Ammon's horn (tissue), 1 donor: ENCODE data around the gene GALK2.

Experiments used
- DNase-seq: peaks from one replicate; pipeline ENCODE4 v3.0.0-alpha.2; 2016; ENCODE audit warnings: low spot score

GALK2 gene

DNA sequence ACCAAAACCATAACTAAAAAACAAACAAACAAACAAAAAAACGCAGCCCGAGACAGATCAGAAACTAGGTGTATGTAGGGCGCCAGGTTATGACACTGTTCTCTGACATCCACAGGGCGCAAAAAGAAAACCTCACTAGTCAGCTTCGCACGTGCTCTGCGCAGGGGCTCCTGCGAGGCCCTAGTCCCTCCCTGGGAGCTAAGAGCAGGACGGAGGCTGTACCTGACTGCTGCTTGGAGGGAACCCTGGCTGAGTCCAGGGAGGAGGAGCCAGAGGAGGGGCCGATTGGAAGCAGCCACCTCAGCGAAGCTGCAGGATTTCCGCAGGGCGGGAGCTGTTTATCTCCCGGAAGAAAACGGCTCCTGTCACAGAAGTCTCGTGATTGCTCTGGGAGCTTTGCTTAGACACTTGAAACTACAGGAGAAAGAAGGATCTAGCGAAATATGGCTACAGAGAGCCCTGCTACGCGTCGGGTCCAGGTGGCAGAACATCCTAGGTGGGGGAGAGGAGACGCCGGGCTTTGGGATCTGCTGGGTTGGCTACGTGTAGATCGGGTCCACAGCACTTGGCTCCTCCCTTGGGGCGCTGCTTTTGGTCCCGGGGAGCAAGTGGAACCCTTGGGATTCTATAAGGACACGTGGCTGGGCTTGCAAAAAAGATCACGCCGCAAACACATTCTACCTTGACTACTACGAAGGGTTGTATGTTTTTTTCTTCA, at the start of gene GALK2:
Gene GALK2, plus strand, starts transcription at position 368 of the 718 bp plus-strand sequence. Its CDS starts 76 bp downstream, at position 444.
- DNase-seq = peak; percentile 86

DNA sequence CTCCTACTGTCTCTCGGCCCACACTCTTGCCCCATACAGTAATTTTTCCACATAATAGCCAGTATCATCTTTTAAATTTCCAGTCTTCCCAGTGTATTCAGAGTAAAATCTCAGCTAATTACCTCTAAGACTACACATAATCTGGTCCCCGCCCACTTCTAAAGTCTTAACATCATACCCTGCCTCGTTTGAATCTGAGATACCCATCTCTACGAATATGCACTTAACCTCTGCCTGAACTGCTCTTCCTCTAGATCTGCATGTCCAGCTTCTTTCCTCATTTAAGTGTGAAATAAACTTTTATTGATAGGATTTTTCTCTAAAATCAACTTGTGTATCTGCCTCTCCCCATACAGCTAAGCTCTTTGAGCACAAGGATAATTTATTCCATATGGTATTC, 49.2 kb upstream of the GALK2 start:
- no peak for DNase-seq

DNA sequence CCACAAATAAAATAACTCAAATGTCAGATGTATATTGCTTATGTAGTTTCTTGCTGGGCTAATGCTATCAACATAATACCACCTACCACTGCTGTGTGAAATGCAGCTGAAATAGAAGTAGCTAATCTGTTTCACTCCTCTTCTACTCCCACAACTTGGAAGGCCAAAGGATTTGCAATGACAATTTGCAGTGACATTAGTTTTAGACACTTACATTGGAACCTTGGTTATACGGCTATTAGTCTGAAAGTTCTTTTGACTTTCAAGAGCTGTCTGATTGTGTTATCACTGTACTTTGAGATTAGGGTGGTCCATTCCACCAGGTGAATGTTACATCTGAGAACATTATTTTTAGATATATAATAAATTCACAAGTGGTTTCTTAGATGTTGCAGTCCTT, 48.1 kb upstream of the GALK2 start:
- peak; percentile 6 for DNase-seq

DNA sequence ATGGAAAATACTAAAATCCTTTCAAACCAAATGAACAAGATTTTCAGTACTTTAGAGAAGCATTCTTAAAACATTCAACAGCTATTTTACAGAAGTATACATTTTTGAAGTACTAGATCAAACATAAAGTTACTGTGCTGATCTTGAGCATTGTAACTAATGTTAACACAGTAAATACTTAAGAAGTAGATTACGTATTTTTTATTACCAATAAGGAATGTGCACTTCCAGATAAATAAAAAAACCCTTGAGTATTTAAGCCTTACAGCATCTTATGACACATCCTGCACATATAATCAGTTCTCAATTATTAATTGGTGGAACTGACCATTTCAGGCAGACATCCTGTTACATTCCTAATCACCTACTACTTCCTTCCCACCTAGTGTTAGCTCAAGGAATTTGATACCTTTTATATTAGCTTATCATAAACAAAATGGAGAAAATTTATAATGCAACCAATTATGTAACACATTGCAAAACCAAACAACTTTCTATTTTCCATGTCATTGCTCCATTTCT, 47.4 kb upstream of the GALK2 start:
- no peak for DNase-seq

DNA sequence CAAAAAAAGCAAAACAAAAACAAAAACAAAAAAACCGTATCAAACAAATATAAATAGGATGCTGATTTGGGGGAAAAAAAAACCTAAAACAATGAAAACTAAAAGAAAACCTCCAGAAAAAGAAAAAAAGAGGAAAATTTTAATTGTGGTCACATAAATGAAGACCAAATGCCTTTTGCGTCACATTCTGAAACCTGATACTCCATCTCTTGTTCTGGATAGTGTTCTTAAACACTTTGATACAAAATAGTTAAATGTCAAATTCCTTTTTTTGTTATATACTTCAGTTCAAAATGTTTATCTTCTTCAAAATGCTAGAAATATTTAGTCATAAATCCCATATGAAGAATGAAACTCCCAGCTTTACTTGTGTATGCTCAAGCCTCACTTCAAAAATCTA, 45.7 kb upstream of the GALK2 start:
- DNase-seq = no peak

DNA sequence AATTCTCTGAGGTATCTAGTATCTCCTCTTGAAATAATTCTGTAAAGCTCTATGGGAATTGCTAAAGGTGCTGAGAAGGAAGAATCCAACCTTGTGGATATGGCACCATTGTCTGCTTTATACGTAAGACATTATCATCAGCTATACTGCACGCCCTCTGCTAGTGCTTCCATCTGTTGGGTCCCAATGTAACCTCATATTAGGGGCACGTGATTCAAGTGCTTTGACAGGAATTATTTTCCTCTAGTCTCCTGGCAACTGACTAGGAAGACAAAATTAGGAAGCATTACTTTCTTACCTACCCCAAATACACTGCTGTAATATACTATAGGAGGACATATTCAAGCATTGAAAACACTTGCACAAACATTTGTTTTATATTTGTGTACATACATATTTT, 38.6 kb upstream of the GALK2 start:
- no peak for DNase-seq

DNA sequence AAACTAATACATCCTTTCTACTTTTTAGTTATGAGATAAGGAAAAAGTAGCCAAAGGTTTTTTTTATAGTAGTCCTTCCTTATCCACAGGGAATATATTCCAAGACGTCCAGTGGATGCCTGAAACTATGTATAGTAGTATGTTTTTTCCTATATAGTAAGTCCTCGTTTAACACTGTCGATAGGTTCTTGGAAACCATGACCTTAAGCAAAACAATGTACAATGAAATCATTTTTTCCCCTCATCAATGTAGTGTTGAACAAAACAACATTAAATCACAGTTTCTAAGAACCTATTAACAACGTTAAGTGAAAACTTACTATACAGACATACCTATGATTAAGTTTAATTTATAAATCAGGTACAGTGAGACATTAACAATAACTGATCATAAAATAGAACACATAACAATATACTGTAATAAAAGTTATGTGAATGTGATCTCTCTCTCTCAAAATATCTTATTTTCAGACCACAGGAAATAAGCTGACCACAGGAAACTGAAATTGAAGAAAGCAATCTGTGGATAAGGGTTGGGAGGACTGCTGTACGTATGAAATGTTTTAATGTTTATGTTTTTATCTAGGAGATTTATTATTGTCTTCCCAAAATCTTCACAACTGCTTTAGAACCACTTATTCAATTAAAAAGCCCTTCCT, 35.2 kb upstream of the GALK2 start:
- no peak for DNase-seq

DNA sequence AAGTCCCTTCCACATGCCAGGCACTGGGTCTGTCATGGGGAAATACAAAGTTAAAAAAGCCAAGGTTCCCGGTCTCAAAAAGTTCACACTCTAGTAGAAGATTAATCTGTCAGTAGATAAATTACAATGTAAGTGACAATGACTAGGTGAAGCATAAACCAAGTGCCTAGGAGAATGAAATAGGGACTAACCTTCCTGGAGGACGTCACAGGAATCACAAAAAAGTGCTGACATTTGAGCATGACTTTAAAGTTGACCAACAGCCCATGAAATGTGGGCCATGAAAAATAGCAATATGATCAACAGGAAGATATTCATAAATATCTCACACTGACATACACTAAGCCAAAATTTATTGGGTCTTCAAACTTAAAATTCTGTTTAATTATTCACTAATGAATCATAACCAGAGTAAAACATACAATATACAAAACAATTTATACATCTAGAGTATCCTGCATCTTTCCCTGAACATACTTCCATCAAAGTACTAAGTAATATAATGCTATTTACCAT, 34.6 kb upstream of the GALK2 start:
- DNase-seq = no peak

DNA sequence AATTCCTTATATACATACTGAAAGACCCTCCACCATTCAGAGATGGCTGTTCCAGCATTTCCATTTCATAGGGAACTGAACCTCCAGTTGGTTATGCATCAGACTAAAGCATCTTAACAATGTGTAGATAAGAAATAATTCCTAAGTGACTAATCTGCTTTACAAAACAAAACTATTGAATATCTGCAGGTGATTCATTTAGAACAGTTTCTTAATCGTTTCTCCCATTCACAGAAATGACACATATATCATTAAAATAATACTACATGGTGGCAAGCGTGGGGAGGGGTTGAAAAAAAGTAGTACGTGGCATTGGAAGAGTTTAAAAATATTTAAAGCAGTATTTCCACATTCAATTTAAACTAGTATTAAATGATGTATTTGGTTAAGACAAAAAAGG, 34.1 kb upstream of the GALK2 start:
- DNase-seq = no peak

DNA sequence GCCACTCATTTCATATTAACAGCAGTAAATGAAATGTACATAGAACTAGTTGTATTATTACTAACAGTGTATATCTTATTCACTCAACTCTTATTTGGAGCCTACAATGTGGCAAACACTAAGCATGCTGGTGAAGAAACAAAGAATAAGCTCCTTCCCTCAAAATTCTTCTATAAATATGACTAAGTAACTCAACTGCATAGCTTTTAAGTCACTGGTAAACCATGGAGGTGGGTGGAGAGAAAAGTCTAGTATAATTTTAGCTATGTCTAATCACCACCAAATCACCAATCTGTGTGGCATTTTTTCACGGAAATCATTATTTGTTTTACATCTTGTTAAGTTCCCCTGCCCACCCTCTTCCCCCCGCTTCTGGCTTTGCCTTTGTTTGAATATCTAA, 32.2 kb upstream of the GALK2 start:
- DNase-seq = peak; percentile 28

DNA sequence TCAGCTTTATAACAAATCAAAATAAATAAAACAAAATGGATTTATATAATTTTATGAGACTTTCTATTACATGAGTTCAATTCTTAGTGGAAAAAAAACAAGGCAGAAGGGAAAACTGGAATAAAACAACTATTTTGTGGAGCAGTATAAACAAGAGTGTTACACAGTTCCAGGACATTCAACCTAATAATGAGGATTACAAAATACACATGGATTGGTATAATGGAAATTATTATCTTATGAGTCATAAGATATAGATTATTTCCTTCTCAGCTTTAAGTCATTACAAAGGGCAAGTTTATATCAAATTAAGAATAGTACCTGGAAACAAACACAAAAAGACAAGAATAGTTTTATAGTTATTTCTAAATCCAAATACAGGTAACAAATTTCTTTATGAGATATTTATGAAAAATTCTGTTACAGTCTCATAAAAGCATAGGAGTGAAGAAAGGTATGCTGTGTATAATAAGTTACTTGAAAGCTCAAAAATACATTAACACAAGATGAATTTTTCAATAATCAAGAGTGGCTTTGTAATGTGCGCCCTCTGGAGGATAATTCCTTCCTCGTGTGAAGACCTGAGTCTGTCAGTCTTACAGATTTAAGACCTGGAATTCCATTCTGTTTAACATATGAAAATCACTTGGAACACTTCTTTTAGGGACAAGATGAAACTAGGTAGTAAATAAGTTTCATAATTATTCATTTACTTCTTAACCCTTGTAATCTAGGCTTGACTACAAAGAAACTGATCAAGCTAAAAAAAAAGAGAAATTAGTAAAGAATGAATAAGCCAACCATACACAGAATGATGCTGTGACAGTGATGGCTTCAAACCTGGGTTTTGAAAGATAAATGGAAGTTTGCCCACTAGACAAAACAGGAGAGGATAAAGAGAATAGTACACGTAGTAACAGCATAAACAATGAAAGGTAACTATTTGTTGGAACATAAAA, 24.1 kb upstream of the GALK2 start:
- DNase-seq = peak; percentile 78

DNA sequence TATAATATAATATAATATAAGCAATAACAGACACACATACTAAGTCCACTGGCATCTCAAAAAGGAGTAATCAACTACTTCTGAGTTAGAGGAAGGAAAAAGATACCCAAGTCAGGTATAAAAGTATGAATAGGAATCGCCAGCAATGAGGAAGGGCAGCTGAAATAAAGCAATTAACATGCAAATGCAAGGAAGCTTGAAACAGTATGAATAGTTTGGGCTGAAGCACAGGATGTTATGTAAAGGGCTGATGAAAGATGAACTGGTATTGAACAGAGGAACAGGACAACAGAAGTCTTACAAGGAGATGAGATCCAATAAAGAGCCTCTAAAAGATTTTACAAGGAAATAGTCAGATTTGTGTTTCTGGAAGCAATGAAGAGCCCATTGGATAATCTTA, 21.7 kb upstream of the GALK2 start:
- DNase-seq = no peak

DNA sequence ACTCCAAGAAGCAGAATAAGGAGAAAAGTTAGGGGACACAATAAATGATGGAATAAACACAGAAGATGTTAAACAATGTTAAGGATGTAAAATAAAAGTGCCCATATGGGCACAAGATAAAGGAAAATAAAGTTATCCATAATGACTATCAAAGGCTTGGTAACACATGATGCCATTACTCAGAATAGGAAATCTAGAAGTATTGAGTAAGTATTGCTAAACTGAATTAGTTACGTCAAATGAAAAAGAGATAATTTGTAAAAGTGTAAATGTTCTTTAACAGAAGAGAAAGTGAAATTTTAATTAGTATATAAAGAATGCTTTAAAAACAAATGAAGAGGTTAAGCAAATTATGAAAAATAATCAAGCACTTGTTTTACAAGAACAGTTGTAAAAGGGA, 21.3 kb upstream of the GALK2 start:
- DNase-seq = no peak

DNA sequence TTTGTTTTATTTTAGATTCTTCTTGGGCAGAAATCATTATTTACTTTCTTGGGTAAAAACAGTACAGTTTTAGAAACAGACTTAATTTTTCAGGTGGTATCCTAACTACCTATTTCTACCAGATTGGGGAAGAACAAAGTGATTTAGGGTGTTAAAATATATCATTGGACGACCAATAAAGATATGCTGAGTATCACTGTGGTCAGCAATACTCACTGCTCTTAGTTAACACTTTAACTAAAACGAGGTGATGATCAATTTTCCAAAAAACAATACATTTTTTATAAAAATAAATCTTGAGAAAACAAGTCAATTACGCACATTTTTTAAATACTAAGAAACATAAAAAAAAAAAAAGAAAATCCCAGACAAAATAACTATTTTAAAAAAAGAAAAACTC, 18.2 kb upstream of the GALK2 start:
- no peak for DNase-seq

DNA sequence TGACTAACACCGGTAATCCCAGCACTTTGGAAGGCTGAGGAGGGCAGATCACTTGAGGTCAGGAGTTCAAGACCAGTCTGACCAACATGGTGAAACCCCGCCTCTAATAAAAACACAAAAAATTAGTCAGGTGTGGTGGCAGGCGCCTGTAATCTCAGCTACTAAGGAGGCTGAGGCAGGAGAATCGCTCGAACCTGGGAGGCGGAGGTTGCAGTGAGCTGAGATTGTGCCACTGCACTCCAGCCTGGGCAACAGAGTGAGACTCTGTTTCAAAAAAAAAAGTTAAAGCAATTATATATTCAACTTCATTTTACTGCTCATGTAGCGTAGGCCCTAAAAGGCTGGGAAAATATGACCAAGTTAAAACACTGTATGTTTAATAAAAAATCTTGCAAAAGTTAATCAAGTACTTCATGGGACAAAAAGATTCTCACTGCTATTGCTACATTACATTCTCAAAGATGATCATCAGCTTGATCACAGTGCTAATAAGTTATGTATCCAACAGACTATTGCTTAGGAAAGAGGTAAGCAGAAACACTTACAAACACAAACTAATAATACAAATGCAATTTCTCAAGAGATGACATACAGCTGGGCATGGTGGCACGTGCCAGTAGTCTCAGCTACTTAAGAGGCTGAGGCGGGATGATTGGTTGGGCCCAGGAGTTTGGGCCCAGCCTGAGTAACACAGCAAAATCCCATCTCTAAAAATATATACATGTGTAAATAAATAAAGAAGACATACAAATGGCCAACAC, 17.3 kb upstream of the GALK2 start:
- DNase-seq = no peak

DNA sequence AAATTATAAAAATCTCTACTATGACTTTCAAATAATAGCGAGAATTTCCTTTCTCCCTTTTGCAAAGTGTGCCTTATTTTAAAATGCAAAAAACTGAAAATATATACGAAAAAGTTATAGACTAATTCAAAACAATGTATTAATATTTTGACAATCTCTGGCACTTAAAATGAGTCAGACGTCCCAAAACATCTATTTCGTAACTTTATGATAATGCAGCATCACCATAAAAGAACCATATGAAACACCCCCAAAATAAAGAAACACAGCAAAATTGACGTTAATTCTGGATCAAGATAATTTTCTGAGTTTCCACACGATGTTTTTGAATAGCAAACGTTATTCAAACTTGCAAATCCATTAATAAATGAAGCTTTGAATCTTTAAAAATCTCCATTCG, 15.7 kb upstream of the GALK2 start:
- DNase-seq = no peak

DNA sequence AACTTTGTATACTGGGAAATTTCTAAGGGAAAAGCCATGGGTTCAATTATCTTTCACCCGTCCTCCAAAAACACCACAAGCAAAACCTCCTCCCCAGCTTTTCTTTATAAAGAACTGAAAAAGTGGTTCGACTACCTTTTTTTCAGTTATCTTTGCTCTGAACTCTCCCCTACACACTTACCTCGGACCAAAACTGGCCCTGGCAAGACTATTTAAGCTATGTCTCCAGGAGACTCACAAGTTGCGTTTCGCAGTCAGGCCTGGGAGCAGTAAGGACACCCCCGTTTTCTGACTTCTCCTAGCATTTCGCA, 15.3 kb upstream of the GALK2 start:
- no peak for DNase-seq

DNA sequence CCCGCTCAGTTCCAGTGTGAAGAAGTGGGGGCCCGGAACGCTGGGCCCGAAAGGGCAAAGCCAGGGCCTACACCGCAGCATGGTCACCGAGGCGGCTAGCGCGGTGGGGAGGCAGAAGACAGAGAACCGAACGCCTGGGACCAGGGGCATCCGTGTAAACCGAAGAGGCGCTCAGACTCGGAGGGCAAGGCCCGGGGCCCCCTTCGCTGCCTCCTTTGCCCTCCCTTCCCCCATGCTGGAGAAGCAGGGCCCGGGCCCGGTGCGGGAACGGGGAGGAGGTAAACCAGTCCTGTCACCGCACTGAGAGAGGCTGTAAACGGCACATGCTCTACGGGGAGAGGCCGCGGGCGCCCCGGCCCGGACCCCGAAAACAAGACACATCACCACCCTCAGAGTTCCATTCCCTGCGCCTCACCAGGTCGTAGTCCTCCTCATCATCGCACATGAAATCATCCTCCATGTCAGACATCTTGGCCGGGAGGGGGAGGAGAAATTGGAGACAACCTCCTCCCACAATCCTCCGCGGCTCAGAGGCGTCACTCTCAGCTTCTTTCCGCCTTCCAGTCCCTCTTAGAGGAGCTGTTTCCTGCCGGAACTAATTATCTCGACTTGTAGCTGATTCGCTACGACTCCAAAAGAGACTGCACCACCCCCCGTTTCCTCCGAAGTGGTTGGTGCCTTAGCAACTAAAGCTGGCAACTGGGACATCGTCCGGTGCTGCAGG, 14.8 kb upstream of the GALK2 start, which contains the start of gene COPS2:
Gene COPS2, minus strand, starts transcription at position 490 of the 724 bp plus-strand sequence. Its CDS starts 21 bp downstream, at position 469.
- peak; percentile 98 for DNase-seq

DNA sequence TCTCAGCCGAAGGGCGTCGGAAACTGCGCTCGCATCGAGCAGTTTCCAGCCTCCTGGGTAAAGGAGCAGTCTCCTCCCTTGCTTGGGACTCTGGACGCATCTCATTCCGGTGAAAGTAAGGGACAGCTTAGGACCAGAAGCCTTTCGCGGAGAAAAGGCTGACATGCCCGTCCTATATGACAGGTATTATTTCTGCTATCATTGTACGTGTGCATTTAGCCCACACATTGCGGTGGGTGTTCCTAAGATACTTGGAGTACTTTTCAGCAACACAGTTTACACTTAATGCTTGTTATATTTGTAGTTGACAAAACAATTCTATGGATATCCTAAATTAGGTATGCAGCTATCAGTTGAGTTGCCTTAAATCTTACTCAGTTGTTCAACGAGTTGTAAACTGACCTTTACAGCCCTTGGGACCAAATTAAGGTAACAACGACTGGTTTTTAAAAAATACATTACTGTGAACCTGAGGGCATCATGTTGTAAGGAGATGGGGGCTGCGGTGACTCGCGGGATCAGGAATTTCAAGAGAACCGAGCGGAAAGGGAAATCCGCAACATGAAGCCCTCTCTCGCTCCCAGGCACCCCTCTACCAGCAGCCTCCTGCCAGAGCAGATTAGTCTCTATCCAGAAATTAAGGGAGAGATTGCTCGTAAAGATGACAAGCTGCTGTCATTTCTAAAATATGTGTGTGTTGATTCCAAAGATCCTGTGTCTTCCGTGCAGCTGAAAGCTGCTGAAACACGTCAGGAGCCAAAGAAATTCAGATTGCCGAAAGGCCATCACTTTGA, 14.0 kb upstream of the GALK2 start:
- DNase-seq = peak; percentile 16

DNA sequence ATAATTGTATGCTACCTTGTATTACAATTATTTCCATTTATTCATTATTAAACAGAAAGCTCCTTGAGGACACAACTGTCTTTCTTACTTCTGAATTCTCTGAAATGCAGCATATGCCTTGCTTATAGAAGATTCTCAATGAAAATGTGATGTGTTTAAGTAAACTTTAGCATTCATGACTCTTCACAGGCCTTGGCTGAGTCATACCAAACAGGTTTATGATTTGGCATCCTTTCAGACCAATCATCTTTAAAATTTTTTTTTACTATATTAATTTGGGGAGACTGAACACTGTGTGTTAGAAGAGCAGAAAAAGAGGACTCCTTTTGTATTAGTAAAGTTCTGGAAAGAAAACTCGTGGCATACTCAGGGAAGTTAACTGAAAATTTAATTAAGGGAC, 6.4 kb upstream of the GALK2 start:
- no peak for DNase-seq
